Retinal pigment epithelial cell (primary cell): ENCODE results near the gene C3.
A peak's percentile ranks its signal among the peaks of the same experiment; 100 is the strongest.
"Not testable (repeated sequence)": the region's sequence is repeated elsewhere in the genome, so short reads cannot be mapped to it uniquely, and the experiment has no call there.

Experiments
- DNase-seq: peaks from one replicate; pipeline ENCODE4 v3.0.0-alpha.2; 2010; ENCODE audit warnings: low read depth
- H3K4me3 ChIP-seq: 2 replicates; pipeline ENCODE4 v1.5.1; 2011; ENCODE audit warnings: mild to moderate bottlenecking, low read length, control low read depth, moderate library complexity
- CTCF ChIP-seq: conservative IDR thresholded peaks from 2 replicates; pipeline ENCODE4 v1.5.1; 2011; ENCODE audit warnings: low read depth, low read length, control low read depth, inconsistent platforms

C3 gene

GRCh38 chr19:6678690-6679109, 41.8 kb downstream of the C3 start:
- no peak overlapping the region for H3K4me3 ChIP-seq
- no peak for DNase-seq
- no peak for TF ChIP-seq CTCF

- no peak for DNase-seq
- no peak for TF ChIP-seq CTCF
- no peak overlapping the region for H3K4me3 ChIP-seq
Observed at GRCh38 chr19:6677883-6678689, 42.4 kb downstream of the C3 start.

- H3K4me3 ChIP-seq = no peak overlapping the region
- no peak for TF ChIP-seq CTCF
- DNase-seq = no peak
Observed at GRCh38 chr19:6677495-6677882, 43.0 kb downstream of the C3 start.

- no peak for DNase-seq
- no peak for TF ChIP-seq CTCF
- no peak overlapping the region for H3K4me3 ChIP-seq
Observed at GRCh38 chr19:6676288-6676687, 44.2 kb downstream of the C3 start.

- H3K4me3 ChIP-seq = no peak overlapping the region
- DNase-seq = peak; percentile 47
- peak; percentile 20 for TF ChIP-seq CTCF
Observed at GRCh38 chr19:6674868-6675305, 45.6 kb downstream of the C3 start.

GRCh38 chr19:6674408-6674807, 46.0 kb downstream of the C3 start:
- H3K4me3 ChIP-seq, DNase-seq: not testable (repeated sequence)

- no peak overlapping the region for H3K4me3 ChIP-seq
- no peak for DNase-seq
Observed at GRCh38 chr19:6672693-6673290, 47.7 kb downstream of the C3 start.

More at GRCh38 chr19:6672693-6673290, 47.7 kb downstream of the C3 start:
- no peak for TF ChIP-seq CTCF
